Hepatocyte (in vitro differentiated cells): ENCODE measurements around the gene TRMT13. TPM values are rescaled to one million over a fixed set of nuclear protein-coding genes. Genes with fewer than 3 reads are reported as not detected.

Experiments
- DNase-seq: peaks from one replicate; pipeline ENCODE4 v3.0.0-alpha.2; 2016; ENCODE audit warnings: low spot score
- H2AFZ ChIP-seq: fragments of 200-600 bp; sonication (generic); 2 replicates; pipeline ENCODE4 v1.6.0; 2016; ENCODE audit warnings: antibody characterized with exemption, mild to moderate bottlenecking
- H3K27ac ChIP-seq: fragments of 200-600 bp; sonication (generic); 2 replicates; pipeline ENCODE4 v1.5.1; 2016; ENCODE audit warnings: mild to moderate bottlenecking
- H3K27me3 ChIP-seq: fragments of 200-600 bp; sonication (generic); 2 replicates; pipeline ENCODE4 v1.6.1; 2016
- H3K36me3 ChIP-seq: fragments of 200-600 bp; sonication (generic); replicated peaks from 2 replicates; pipeline ENCODE4 v1.5.1; 2016; ENCODE audit warnings: low read depth; ENCODE audit not compliant: insufficient read depth
- H3K4me1 ChIP-seq: fragments of 200-600 bp; sonication (generic); 2 replicates; pipeline ENCODE4 v1.5.1; 2016; ENCODE audit warnings: mild to moderate bottlenecking, moderate library complexity; ENCODE audit not compliant: insufficient read depth
- H3K4me2 ChIP-seq: fragments of 200-600 bp; sonication (generic); 2 replicates; pipeline ENCODE4 v1.6.0; 2016
- H3K4me3 ChIP-seq: fragments of 200-600 bp; sonication (generic); 2 replicates; pipeline ENCODE4 v1.5.1; 2016; ENCODE audit warnings: mild to moderate bottlenecking
- H3K79me2 ChIP-seq: fragments of 200-600 bp; sonication (generic); 2 replicates; pipeline ENCODE4 v1.6.0; 2017; ENCODE audit warnings: mild to moderate bottlenecking
- H3K9me2 ChIP-seq: fragments of 200-600 bp; sonication (generic); replicated peaks from 2 replicates; pipeline ENCODE4 v1.6.0; 2017; ENCODE audit warnings: mild to moderate bottlenecking; ENCODE audit not compliant: insufficient read depth
- H3K9me3 ChIP-seq: fragments of 200-600 bp; sonication (generic); 2 replicates; pipeline ENCODE4 v1.5.1; 2016; ENCODE audit warnings: low read depth, mild to moderate bottlenecking
- H4K20me1 ChIP-seq: fragments of 200-600 bp; sonication (generic); 2 replicates; pipeline ENCODE4 v1.6.0; 2016; ENCODE audit warnings: mild to moderate bottlenecking; ENCODE audit not compliant: insufficient read depth, poor library complexity, severe bottlenecking
- CTCF ChIP-seq: fragments of 200-600 bp; sonication (generic); IDR thresholded peaks from 2 replicates; pipeline ENCODE4 v1.5.1; 2016; ENCODE audit warnings: antibody characterized with exemption, mild to moderate bottlenecking; ENCODE audit not compliant: poor library complexity
- EZH2 ChIP-seq: fragments of 200-600 bp; sonication (generic); IDR thresholded peaks from 2 replicates; pipeline ENCODE4 v1.6.1; 2016; ENCODE audit warnings: antibody characterized with exemption, mild to moderate bottlenecking, borderline replicate concordance
- EZH2phosphoT487 ChIP-seq: fragments of 200-600 bp; sonication (generic); IDR thresholded peaks from one replicate; pipeline ENCODE4 v1.6.1; 2018; ENCODE audit warnings: antibody characterized with exemption, mild to moderate bottlenecking, low read depth, moderate library complexity; ENCODE audit not compliant: unreplicated experiment, severe bottlenecking
- WGBS: methylation state at CpG from one replicate; pipeline ENCODE4 v1.1.6; 2016; ENCODE audit warnings: low lambda C conversion rate; ENCODE audit errors: missing lambda C conversion rate; 5-methylcytosine and 5-hydroxymethylcytosine counted together
- polyA plus RNA-seq: library from polyadenylated mRNA; unstranded; fragments of >200 nt; fragmentation: Nextera tagmentation; extraction: Ambion mirVana; gene quantifications from 2 replicates; pipeline ENCODE4 v1.2.1, GENCODE V29; 2016
- total RNA-seq: library from RNA; depleted of rRNA; stranded (reverse); fragments of >200 nt; gene quantifications from 2 replicates; pipeline ENCODE4 v1.2.3, GENCODE V29; 2014

Gene TRMT13
- total and polyA plus RNA-seq, 2 experiments from 2014 or later: 8.9 to 18.8 TPM

- DNase-seq: no peak
- H3K9me3 ChIP-seq: no peaks in the 10 kb centered on the region
- H3K27me3 ChIP-seq: no peaks in the 10 kb centered on the region
- H4K20me1 ChIP-seq: no peaks in the 10 kb centered on the region
- no peak overlapping the region for H3K4me3 ChIP-seq
- WGBS: 81% methylated on average over 5 of the region's 5 CpGs
- H3K4me2 ChIP-seq: no peak overlapping the region
- no peaks in the 10 kb centered on the region for H3K9me2 ChIP-seq
- peaks cover 10% of the 10 kb centered on the region for H3K4me1 ChIP-seq
- TF ChIP-seq CTCF: no peak
- TF ChIP-seq EZH2phosphoT487: no peak
- TF ChIP-seq EZH2: no peak
- H2AFZ ChIP-seq: no peak overlapping the region
- H3K27ac ChIP-seq: no peak overlapping the region
- peaks cover 60% of the 10 kb centered on the region for H3K79me2 ChIP-seq
- no peaks in the 10 kb centered on the region for H3K36me3 ChIP-seq
Observed at GRCh38 chr1:100130552-100131077, 2.3 kb upstream of the TRMT13 start.

- Histone ChIP-seq H3K79me2 (peaks cover 58% of the 10 kb centered on the region), H3K4me3 (peak overlapping the region; percentile 72)
- WGBS: 77% methylated on average over 8 of the region's 8 CpGs
Observed at GRCh38 chr1:100131623-100132022, 1.3 kb upstream of the TRMT13 start.

GRCh38 chr1:100134872-100135271 is 1.9 kb downstream of the TRMT13 start:
- Histone ChIP-seq H3K79me2 (peaks cover 45% of the 10 kb centered on the region), H3K9me3 (no peaks in the 10 kb centered on the region), H3K4me2 (peak overlapping the region; percentile 85), H3K27ac (no peak overlapping the region), H3K27me3 (no peaks in the 10 kb centered on the region), H3K36me3 (no peaks in the 10 kb centered on the region), H3K4me1 (peaks cover 10% of the 10 kb centered on the region), H4K20me1 (no peaks in the 10 kb centered on the region), H3K9me2 (no peaks in the 10 kb centered on the region), H2AFZ (no peak overlapping the region), H3K4me3 (no peak overlapping the region)
- 92% methylated on average over 3 of the region's 3 CpGs for WGBS
- no peak for DNase-seq
- TF ChIP-seq CTCF (no peak), EZH2phosphoT487 (no peak), EZH2 (no peak)

More at GRCh38 chr1:100131623-100132022, 1.3 kb upstream of the TRMT13 start:
- Histone ChIP-seq H3K27ac (no peak overlapping the region), H3K9me3 (no peaks in the 10 kb centered on the region), H4K20me1 (no peaks in the 10 kb centered on the region), H2AFZ (peak overlapping the region; percentile 75), H3K4me2 (peak overlapping the region; percentile 90), H3K4me1 (peaks cover 10% of the 10 kb centered on the region), H3K27me3 (no peaks in the 10 kb centered on the region), H3K36me3 (no peaks in the 10 kb centered on the region), H3K9me2 (no peaks in the 10 kb centered on the region)
- TF ChIP-seq EZH2: no peak
- no peak for TF ChIP-seq EZH2phosphoT487
- TF ChIP-seq CTCF: no peak
- DNase-seq: no peak
